HepG2 (cell line): Measurements from ENCODE around the gene SPRN. TPM values are rescaled to one million over a fixed set of nuclear protein-coding genes. Genes with fewer than 3 reads are reported as not detected.

Experiments
- DNMT1 ChIP-seq: sonication (generic); formaldehyde crosslinking; IDR thresholded peaks from 2 replicates; pipeline ENCODE4 v1.5.1; 2020; ENCODE audit warnings: mild to moderate bottlenecking, missing genetic modification reagents
- FOXA1 ChIP-seq, 2 experiments: fragments of 450-650 bp in 1 of 2; sonication (generic) in 1 of 2; formaldehyde crosslinking in 1 of 2; IDR thresholded peaks; 2 replicates each; pipeline versions ENCODE4 v1.4.0 to v1.6.1; 2016 to 2020; ENCODE audit warnings: missing genetic modification reagents in 1 of 2
- KDM4B ChIP-seq: sonication (generic); formaldehyde crosslinking; IDR thresholded peaks from 2 replicates; pipeline ENCODE4 v1.4.0; 2020; ENCODE audit warnings: missing genetic modification reagents
- KLF12 ChIP-seq: sonication (generic); formaldehyde crosslinking; IDR thresholded peaks from 2 replicates; pipeline ENCODE4 v1.4.0; 2020; ENCODE audit warnings: missing genetic modification reagents, borderline replicate concordance
- KLF16 ChIP-seq, 2 experiments: sonication (generic) in 1 of 2; formaldehyde crosslinking in 1 of 2; IDR thresholded peaks; 2 replicates each; pipeline versions ENCODE4 v1.6.1 to v1.8.0; 2016 to 2023; ENCODE audit warnings: missing genetic modification reagents in 2 of 2, missing compliant biosample characterization in 1 of 2
- SIN3A ChIP-seq: IDR thresholded peaks from 2 replicates; pipeline ENCODE4 v1.6.1; 2011; ENCODE audit warnings: low read depth, mild to moderate bottlenecking, control low read depth, low read length, borderline replicate concordance
- ZNF383 ChIP-seq: sonication (generic); formaldehyde crosslinking; IDR thresholded peaks from 2 replicates; pipeline ENCODE4 v1.4.0; 2020; ENCODE audit warnings: missing genetic modification reagents, mild to moderate bottlenecking, borderline replicate concordance
- ZNF589 ChIP-seq: sonication (generic); formaldehyde crosslinking; conservative IDR thresholded peaks from 2 replicates; pipeline ENCODE4 v1.8.0; 2022; ENCODE audit warnings: mild to moderate bottlenecking, moderate library complexity, missing genetic modification reagents
- polyA plus RNA-seq, 8 experiments: library from polyadenylated mRNA; depleted of rRNA in 3 of 8; stranded (reverse) in 7 of 8; unstranded in 1 of 8; fragments of >200 nt; fragmentation: Illumina TruSeq in 4 of 8; extraction: Trizol in 4 of 8; gene quantifications; 2 replicates each; pipeline versions ENCODE4 v1.2.1 to v1.2.3, GENCODE V29; 2011 to 2016; ENCODE audit warnings: low read depth in 4 of 8, missing spikeins in 1 of 8, mixed read lengths in 1 of 8; ENCODE audit not compliant: insufficient read depth in 1 of 8
- total RNA-seq, 5 experiments: library from RNA; depleted of rRNA; stranded (reverse); fragments of >200 nt; fragmentation: Illumina TruSeq; extraction: Trizol; gene quantifications; 2 replicates each; pipeline ENCODE4 v1.2.3, GENCODE V29; 2016; ENCODE audit warnings: low read depth in 1 of 5
- TF ChIP-seq, protein P1 (sequence below): sonication (generic); formaldehyde crosslinking; IDR thresholded peaks from 2 replicates; pipeline ENCODE4 v1.9.0; 2022; ENCODE audit warnings: missing genetic modification reagents, mild to moderate bottlenecking, borderline replicate concordance
- TF ChIP-seq, protein P2 (sequence below): sonication (generic); formaldehyde crosslinking; IDR thresholded peaks from 2 replicates; pipeline ENCODE4 v1.4.0; 2020; ENCODE audit warnings: mild to moderate bottlenecking, missing genetic modification reagents, borderline replicate concordance
- TF ChIP-seq, protein P3 (sequence below), 2 experiments: fragments of 450-650 bp in 1 of 2; sonication (generic) in 1 of 2; formaldehyde crosslinking; IDR thresholded peaks; 2 replicates each; pipeline versions ENCODE4 v1.5.0 to v1.8.0; 2020 to 2022; ENCODE audit warnings: mild to moderate bottlenecking in 1 of 2, missing genetic modification reagents in 1 of 2
- TF ChIP-seq, protein P4 (sequence below): sonication (generic); formaldehyde crosslinking; IDR thresholded peaks from 2 replicates; pipeline ENCODE4 v1.9.0; 2021; ENCODE audit warnings: mild to moderate bottlenecking, missing genetic modification reagents

The SPRN gene
- total and polyA plus RNA-seq, 2 of the 13 experiments (the other 11 are each of a cell fraction or from before 2014, with no cell fraction given): not detected

DNA sequence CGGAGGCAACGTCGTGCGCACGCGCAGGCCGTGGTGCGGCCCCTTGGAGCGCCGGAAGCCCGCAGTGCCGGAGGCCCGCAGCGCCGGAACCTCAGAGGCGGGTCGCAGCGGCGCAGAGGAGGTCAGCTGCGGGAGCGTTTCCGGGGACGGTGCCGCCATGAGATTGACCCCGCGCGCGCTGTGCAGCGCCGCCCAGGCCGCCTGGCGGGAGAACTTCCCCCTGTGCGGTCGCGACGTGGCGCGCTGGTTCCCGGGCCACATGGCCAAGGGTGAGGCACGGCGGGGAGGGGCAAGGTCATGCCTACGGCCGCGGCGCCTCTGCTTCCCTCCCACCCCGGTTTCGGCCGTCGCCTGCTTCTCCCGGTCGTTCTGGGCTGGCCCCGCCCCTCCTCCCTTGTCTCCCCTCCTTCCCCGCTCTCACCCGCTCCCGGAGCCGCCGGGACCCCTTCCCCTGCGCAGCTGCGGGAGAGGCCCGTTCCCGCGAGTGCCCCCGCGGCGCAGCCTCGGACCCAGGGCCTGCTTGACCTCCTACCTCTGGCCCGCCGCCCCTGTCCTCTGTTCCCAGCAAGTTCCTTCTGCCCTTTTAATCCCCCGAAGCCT is 30.3 kb downstream of the SPRN start, which contains the start of gene MTG1 (continued):
- TF ChIP-seq KLF16 (CRISPR knock-in tag; IDR thresholded peaks at IDR 0.05): peak in 1 of 2 experiments; percentile 85; a peak in 2 of 4 replicates
- TF ChIP-seq FOXA1 (IDR thresholded peaks at IDR 0.05): no peak
- TF ChIP-seq FOXA1 (CRISPR knock-in tag; IDR thresholded peaks at IDR 0.05): peak; percentile 30; the same call in 1 of the 2 replicates
- peak; percentile 96; the same call in 1 of the 2 replicates for TF ChIP-seq SIN3A
- TF ChIP-seq KDM4B (CRISPR knock-in tag): no peak
- TF ChIP-seq, protein P1, sequence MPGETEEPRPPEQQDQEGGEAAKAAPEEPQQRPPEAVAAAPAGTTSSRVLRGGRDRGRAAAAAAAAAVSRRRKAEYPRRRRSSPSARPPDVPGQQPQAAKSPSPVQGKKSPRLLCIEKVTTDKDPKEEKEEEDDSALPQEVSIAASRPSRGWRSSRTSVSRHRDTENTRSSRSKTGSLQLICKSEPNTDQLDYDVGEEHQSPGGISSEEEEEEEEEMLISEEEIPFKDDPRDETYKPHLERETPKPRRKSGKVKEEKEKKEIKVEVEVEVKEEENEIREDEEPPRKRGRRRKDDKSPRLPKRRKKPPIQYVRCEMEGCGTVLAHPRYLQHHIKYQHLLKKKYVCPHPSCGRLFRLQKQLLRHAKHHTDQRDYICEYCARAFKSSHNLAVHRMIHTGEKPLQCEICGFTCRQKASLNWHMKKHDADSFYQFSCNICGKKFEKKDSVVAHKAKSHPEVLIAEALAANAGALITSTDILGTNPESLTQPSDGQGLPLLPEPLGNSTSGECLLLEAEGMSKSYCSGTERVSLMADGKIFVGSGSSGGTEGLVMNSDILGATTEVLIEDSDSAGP: peak; percentile 94; the same call in 1 of the 2 replicates
- no peak; the same call in 1 of the 2 replicates for TF ChIP-seq ZNF589 (CRISPR knock-in tag)
- TF ChIP-seq, protein P2, sequence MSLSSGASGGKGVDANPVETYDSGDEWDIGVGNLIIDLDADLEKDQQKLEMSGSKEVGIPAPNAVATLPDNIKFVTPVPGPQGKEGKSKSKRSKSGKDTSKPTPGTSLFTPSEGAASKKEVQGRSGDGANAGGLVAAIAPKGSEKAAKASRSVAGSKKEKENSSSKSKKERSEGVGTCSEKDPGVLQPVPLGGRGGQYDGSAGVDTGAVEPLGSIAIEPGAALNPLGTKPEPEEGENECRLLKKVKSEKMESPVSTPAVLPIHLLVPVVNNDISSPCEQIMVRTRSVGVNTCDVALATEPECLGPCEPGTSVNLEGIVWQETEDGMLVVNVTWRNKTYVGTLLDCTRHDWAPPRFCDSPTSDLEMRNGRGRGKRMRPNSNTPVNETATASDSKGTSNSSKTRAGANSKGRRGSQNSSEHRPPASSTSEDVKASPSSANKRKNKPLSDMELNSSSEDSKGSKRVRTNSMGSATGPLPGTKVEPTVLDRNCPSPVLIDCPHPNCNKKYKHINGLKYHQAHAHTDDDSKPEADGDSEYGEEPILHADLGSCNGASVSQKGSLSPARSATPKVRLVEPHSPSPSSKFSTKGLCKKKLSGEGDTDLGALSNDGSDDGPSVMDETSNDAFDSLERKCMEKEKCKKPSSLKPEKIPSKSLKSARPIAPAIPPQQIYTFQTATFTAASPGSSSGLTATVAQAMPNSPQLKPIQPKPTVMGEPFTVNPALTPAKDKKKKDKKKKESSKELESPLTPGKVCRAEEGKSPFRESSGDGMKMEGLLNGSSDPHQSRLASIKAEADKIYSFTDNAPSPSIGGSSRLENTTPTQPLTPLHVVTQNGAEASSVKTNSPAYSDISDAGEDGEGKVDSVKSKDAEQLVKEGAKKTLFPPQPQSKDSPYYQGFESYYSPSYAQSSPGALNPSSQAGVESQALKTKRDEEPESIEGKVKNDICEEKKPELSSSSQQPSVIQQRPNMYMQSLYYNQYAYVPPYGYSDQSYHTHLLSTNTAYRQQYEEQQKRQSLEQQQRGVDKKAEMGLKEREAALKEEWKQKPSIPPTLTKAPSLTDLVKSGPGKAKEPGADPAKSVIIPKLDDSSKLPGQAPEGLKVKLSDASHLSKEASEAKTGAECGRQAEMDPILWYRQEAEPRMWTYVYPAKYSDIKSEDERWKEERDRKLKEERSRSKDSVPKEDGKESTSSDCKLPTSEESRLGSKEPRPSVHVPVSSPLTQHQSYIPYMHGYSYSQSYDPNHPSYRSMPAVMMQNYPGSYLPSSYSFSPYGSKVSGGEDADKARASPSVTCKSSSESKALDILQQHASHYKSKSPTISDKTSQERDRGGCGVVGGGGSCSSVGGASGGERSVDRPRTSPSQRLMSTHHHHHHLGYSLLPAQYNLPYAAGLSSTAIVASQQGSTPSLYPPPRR (CRISPR knock-in tag): peak; percentile 74
- TF ChIP-seq ZNF383 (CRISPR knock-in tag): no peak
- TF ChIP-seq, protein P3, sequence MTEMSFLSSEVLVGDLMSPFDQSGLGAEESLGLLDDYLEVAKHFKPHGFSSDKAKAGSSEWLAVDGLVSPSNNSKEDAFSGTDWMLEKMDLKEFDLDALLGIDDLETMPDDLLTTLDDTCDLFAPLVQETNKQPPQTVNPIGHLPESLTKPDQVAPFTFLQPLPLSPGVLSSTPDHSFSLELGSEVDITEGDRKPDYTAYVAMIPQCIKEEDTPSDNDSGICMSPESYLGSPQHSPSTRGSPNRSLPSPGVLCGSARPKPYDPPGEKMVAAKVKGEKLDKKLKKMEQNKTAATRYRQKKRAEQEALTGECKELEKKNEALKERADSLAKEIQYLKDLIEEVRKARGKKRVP (CRISPR knock-in tag; IDR thresholded peaks at IDR 0.05): no peak
- TF ChIP-seq KLF12 (CRISPR knock-in tag): peak; percentile 80; the same call in 1 of the 2 replicates
- TF ChIP-seq, protein P4, sequence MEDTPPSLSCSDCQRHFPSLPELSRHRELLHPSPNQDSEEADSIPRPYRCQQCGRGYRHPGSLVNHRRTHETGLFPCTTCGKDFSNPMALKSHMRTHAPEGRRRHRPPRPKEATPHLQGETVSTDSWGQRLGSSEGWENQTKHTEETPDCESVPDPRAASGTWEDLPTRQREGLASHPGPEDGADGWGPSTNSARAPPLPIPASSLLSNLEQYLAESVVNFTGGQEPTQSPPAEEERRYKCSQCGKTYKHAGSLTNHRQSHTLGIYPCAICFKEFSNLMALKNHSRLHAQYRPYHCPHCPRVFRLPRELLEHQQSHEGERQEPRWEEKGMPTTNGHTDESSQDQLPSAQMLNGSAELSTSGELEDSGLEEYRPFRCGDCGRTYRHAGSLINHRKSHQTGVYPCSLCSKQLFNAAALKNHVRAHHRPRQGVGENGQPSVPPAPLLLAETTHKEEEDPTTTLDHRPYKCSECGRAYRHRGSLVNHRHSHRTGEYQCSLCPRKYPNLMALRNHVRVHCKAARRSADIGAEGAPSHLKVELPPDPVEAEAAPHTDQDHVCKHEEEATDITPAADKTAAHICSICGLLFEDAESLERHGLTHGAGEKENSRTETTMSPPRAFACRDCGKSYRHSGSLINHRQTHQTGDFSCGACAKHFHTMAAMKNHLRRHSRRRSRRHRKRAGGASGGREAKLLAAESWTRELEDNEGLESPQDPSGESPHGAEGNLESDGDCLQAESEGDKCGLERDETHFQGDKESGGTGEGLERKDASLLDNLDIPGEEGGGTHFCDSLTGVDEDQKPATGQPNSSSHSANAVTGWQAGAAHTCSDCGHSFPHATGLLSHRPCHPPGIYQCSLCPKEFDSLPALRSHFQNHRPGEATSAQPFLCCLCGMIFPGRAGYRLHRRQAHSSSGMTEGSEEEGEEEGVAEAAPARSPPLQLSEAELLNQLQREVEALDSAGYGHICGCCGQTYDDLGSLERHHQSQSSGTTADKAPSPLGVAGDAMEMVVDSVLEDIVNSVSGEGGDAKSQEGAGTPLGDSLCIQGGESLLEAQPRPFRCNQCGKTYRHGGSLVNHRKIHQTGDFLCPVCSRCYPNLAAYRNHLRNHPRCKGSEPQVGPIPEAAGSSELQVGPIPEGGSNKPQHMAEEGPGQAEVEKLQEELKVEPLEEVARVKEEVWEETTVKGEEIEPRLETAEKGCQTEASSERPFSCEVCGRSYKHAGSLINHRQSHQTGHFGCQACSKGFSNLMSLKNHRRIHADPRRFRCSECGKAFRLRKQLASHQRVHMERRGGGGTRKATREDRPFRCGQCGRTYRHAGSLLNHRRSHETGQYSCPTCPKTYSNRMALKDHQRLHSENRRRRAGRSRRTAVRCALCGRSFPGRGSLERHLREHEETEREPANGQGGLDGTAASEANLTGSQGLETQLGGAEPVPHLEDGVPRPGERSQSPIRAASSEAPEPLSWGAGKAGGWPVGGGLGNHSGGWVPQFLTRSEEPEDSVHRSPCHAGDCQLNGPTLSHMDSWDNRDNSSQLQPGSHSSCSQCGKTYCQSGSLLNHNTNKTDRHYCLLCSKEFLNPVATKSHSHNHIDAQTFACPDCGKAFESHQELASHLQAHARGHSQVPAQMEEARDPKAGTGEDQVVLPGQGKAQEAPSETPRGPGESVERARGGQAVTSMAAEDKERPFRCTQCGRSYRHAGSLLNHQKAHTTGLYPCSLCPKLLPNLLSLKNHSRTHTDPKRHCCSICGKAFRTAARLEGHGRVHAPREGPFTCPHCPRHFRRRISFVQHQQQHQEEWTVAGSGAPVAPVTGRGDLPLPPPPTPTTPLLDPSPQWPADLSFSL (CRISPR knock-in tag): no peak; the same call in none of the 2 replicates
- 0 out of 2 replicates have a peak, but pooled peaks have one; percentile 81 for TF ChIP-seq DNMT1 (CRISPR knock-in tag)
